DLD1 (cell line): ENCODE measurements around the gene PBOV1.

Experiments
- in situ Hi-C: cut with HindIII; loops from 2 replicates; pipeline ENCODE4 v1.10.0; 2017; ENCODE audit warnings: low sequenced_read_pairs

Gene PBOV1

GRCh38 chr6:138206862-138207261 lies 11.4 kb downstream of the PBOV1 start:
- in situ Hi-C loops = no loop called here

GRCh38 chr6:138205437-138206094 lies 12.7 kb downstream of the PBOV1 start:
- in situ Hi-C loops = no loop called here

GRCh38 chr6:138204792-138205384 lies 13.4 kb downstream of the PBOV1 start:
- in situ Hi-C loops = no loop called here

DNA sequence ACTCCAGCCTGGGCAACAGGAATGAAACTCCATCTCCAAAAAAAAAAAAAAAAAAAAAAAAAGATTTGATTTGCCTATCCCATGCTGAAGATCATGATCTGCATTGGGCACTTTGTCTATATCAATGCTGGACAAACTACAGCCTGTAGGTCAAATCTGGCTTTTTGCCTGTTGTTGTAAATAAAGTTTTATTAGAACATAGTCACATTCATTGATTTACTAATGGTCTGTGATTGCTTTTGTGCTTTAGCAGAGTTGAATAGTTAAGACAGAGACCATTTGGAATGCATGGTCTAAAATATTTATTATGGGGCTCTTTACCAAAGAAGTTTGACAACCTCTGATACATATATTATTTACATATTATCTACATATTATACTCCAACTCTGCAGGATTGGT lies 14.0 kb downstream of the PBOV1 start:
- in situ Hi-C loops = no loop called here

DNA sequence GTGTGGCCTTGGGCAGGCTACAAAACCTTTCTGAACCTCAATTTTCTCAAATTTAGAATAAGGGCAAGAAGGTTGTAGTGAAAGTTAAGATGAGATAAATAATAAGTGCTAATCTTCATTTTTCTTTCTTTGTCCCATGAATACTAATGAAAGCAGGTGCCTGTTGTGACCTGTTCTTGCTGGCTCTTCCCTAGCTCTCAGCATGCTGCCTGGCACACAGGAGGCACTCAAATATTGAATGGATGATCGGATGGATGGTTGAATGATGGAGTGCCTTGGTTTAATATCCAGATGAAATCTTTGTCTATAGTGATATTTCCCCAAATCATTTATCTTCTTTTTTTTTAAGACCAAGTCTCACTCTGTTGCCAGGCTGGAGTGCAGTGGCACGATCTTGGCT lies 15.0 kb downstream of the PBOV1 start:
- in situ Hi-C loops = no loop called here

GRCh38 chr6:138201836-138202235 lies 16.5 kb downstream of the PBOV1 start:
- in situ Hi-C loops = no loop called here

DNA sequence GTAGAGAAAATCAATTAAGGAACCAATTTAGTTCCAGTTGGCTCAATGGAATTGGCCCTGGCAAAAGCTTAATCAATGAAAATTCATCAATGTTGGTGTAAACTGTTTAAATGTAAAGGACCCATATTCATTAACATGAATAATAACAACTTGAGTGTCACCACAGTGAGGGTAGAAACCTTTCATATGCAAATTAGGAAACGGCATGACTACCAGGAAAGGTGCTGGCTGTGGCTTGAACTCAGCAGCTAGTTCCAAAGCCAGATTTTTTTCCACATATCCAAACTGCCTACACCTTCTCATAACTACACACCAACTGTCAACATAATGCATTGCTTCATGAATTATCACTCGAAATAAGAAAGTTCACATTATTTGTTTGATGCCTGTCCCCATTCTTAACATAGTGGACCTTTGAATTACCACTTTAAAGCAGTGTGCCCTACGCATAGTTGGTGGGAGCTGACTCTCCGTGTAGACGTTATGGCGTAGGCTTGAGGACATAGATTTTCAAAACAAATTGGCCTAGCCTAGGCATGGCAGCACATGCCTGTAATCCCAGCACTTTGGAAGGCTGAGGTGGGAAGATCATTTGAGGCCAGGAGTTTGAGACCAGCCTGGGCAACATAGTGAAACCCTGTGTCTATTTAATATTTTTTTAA lies 19.7 kb downstream of the PBOV1 start:
- in situ Hi-C loops = no loop called here

DNA sequence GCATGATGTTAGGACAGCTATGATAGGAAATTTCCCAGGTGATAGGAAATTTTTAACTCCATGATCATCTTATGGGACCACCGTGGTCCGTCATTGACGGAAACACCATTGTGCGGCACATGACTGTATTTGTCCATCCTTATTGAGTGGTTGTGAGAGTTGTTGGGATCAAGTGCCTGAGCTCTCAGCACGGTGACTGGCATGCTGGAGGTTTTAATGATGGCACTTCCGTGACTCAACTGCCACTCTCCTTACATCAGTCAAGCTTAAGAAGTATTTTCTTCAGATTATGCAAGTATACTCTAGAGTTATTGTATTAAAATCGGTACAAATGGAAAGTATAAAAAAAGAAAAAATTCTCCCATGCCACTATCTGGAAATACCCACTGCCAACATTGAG lies 20.7 kb downstream of the PBOV1 start:
- in situ Hi-C loops = no loop called here

- in situ Hi-C loops = no loop called here
Observed at GRCh38 chr6:138196122-138196738, 22.1 kb downstream of the PBOV1 start.

- in situ Hi-C loops = no loop called here
Observed at GRCh38 chr6:138194287-138194686, 24.0 kb downstream of the PBOV1 start.

GRCh38 chr6:138188278-138188941 lies 29.9 kb downstream of the PBOV1 start:
- in situ Hi-C loops = no loop called here

- in situ Hi-C loops = no loop called here
Observed at GRCh38 chr6:138187156-138187555, 31.1 kb downstream of the PBOV1 start.

GRCh38 chr6:138184230-138184629 lies 34.1 kb downstream of the PBOV1 start:
- in situ Hi-C loops = no loop called here

DNA sequence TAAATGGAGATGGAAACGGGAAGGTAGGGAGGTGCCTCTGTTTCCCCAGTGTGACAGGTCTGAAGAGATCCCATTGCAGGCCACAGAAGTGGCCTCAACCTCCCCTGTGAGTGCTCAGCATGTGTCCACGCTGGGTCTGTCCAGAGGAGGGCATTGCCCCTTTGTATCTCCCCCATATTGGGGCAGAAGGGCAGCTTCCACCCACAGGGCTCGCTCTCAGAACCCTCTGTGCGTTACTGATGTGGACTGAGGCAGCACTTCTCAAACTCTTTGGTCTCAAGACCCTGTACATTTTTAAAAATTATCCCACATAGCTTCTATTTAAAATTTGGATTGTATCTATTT lies 34.5 kb downstream of the PBOV1 start:
- in situ Hi-C loops = no loop called here

GRCh38 chr6:138182939-138183789 lies 35.1 kb downstream of the PBOV1 start:
- in situ Hi-C loops = no loop called here

GRCh38 chr6:138176652-138177232 lies 41.5 kb downstream of the PBOV1 start:
- in situ Hi-C loops = no loop called here

GRCh38 chr6:138175596-138175995 lies 42.7 kb downstream of the PBOV1 start:
- in situ Hi-C loops = no loop called here
